Hematopoietic multipotent progenitor cell treated with erythropoietin and hydrocortisone succinate and interleukin-3 and kit ligand, for 15 days (in vitro differentiated cells): Measurements from ENCODE around the gene TNFRSF4.

Experiments used
- DNase-seq: peaks from one replicate; pipeline ENCODE4 v3.0.0-alpha.2; 2015; ENCODE audit warnings: low spot score

The TNFRSF4 gene

DNA sequence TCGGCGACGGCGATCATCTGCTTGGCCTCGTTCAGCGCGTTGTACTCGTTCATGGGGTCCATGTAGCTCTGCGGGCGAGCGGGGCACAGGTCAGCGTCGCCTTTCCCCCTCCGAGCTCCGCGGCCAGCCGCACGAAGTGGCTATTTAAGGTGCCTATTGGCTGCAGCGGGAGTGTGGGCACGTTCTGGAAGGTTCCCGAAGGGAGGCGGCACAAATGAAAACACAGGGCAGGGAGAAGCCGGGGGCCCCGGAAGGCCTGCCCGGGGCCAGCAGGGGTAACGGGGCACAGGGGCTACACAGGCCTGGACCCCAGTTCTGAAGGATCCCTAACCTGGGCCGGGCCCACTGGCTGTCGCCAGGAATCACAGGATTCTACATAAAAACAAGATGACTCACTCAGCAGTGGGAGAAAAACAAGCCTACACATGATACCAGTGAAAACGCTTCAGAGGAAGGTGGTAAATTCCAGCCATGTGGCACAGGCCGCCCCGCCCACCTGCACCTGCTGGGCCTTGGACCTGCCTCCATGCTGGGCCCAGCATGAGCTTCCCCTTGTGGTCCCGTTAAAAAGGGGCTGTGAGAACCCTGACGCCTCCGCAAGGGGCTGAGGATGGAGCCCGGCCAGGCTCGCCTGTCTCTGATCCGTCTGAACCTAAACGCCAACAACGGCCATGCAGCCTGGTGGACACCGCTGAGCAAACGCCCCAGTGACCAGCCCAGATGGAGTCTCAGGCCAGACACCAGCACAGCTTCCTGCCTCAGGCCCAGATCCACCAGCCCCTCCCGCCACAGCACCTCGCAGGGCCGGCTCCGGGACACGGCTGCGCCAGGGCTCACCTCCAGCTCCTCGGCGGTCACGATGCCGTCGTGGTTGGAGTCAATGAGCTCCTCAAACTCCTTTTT lies 3.9 kb upstream of the TNFRSF4 start:
- DNase-seq: no peak

- no peak for DNase-seq
Measured at GRCh38 chr1:1216770-1217620, 3.0 kb upstream of the TNFRSF4 start.

DNA sequence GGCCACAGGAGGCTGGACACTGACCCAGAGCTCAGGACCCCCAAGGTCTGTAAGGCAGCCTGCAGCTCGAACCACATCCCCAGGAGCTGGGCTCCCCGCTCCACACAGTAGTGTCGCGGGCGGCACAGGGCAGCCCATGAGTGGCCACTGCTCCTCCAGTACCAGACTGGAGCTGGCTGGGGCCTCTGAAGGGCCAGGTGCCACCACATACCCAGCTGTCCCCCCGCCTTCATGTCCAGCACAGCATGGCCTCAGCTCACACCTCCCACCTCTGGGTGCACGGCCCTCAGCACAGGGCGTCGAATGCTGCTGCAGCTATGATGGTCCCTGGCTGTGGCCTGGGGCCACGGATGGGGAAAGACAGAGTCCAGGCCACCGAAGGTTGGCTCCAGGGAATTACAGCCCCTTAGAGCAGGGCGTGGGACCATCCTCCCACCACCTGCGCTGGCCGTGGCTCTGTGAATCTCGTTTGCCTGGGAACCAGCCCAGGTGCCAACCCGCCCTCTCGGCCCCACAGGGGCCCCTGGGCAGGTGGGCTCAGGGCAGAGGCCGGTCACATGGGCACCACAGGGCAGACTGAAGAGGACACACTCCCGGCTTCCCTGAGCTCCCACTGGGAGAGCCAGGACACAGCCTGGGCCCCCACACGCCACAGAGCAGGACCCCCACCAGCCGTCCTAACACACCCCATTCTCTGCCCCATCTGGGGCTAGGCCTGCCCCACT lies 2.1 kb upstream of the TNFRSF4 start:
- no peak for DNase-seq

DNA sequence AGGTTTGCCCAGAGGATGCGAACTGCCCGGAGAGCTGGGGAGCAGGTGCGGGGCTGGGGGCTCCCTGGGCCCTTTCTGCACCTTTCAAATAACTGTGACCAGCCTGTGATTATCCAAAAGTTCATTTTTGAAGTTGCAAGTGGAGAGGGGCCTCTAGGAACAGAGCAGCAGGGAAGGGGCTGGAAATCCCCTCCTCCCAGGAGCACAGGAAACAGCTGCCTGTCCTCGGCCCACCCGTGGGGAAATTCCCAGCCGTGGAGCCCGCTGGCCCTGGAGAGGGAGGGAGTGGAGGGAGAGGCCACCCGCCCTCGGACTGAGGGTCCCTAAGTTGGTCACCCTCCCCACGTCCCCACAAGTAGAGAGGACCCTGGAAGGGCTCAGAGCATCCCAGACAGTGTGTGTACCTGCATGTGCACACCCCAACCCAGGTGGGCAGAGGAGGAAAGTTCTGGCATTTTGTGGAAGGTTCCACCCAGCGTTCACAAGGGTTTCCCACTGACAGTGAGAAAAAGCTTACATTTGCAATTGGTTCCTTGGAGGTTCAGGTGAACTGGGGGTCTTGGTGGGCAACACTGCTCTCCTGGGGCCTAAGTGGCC lies 1.2 kb upstream of the TNFRSF4 start:
- no peak for DNase-seq

DNA sequence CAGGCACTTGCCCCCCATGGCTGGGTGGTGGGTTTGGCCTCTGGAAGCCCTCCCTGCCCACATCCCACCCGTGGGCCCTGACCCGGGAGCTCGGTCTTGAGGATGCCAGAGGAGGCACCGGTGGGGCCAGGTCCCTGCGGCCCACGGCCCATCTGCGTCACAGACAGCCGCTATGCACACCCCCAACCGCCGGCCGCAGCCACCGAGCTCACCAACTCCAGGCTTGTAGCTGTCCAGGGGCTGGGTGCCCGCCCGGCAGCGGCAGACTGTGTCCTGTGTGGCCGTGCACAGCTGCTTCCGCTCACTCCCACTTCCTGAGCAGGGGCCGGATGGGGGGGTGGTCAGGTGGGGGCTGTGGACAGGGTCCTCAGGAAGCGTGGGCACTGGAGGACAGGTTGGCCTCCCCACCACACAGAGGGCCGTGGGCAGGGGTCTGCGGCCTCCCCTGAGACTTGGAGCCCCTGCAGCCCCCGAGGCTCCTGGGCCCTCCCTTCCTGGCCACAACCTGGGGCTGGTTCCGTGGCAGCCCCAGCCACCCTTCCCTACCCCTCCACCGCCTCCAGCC lies 1.1 kb downstream of the TNFRSF4 start:
- no peak for DNase-seq

GRCh38 chr1:1211541-1212441 lies 2.2 kb downstream of the TNFRSF4 start:
- no peak for DNase-seq

DNA sequence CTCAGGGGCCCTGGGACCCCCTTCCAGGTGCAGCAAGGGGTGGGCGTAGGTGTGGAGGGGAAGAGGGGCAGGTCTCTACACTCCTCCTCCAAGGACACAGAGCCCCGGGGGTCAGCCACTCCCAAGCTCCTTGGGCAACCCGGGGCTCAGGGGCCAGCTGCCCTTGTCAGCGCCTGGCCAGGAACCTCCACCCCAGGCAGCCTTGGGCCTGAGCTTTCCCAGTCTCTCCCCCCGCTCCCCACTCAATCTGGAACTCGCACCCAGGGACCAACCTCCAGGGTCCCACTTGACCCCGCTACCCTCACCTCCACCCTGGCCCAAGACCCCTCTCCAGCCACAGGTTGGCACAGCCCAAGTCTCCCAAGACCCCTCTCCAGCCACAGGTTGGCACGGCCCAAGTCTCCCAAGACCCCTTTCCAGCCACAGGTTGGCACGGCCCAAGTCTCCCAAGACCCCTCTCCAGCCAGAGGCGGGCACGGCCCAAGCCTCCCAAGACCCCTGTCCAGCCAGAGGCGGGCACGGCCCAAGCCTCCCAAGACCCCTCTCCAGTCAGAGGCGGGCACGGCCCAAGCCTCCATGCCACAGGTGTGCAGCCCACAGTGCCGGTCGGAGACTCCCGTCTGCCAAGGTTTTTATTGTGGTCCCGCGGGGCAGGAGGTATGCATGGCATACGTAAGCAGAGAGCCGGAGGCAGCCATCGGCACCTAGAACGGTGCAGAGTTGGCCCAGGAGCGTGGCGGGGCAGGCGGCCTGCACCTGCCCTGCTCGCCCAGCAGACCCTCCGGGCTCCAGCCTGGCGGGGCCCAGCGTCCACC lies 3.0 kb downstream of the TNFRSF4 start:
- no peak for DNase-seq

GRCh38 chr1:1208713-1209433 lies 5.1 kb downstream of the TNFRSF4 start:
- no peak for DNase-seq

DNA sequence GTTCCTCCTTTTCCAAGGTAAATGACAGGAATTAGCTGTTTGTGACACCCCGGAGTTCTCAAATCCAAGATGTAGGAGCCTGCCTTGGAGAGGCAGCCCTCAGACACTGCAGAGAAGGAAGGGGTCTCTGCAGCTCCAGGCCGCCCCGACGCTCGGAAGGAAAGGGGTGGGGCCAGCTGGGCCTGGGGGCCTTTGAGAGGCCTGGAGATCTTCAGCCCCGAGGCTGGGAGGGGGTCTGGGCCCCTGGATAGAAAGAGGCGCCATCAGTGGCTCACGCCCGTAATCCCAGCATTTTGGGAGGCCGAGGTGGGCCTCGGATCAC lies 6.4 kb downstream of the TNFRSF4 start:
- DNase-seq: no peak

DNA sequence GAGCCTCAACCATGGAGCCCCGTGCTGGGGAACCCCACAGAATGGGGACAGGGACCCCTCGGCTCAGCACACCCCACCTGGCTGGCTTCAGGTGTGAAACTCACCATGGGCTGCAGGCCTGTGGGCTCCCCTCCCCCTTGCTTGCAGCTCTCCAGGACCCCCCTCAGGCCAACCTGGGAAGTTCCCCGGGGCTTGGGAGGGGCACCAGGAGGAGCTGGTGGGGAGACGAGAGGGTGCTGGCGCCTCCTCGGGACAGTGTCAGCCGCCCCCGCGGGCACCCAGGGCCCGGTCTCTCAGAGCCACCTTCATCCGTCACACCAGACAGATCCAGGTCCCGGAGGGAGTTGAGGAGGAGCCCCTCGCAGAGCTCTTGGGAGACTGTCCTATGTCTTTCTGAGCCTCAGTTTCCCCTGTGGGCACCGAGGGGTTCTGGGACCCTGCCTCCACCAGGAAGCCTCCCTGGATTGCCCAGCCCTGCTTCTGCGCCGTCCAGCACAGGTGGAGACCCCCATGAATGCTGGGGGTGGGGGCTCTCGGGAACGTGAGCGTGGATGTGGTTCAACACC lies 6.9 kb downstream of the TNFRSF4 start:
- DNase-seq: no peak

GRCh38 chr1:1206376-1206965 lies 7.5 kb downstream of the TNFRSF4 start, which contains the start of gene TNFRSF18:
Gene TNFRSF18, minus strand, starts transcription at chr1:1206592. Its CDS starts 21 bp downstream, at chr1:1206571.
- no peak for DNase-seq

DNA sequence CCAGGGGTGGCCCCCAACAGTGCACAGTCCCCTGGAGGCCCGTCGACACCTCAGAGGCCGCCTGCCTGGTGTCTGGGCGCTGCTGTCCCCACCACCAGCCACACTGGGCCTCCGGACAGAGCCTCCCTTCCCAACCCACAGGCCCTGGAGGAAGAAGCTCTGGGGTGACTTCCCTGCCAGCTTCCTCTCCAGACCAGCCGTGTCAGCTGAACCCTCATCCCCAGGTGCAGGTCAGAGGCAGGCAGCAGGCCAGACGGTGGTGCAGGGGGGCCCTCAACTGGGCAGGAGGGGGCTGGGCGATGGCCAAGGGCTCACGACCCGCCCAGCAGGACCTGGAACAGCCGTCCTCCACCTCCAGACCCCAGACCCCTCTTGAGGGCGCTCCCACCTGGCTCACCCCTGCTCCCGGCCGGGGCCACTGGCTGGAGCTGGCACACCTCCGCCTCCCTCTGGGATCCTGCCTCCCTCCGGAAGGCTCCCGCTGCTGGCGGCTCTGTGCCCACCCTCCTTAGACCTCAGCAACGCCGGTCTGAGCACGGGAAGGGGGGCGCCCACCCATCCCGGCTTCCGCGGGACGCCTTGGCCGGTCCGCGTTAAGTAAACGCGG lies 8.1 kb downstream of the TNFRSF4 start:
- DNase-seq: no peak

- no peak for DNase-seq
Measured at GRCh38 chr1:1204998-1205768, 8.8 kb downstream of the TNFRSF4 start.

- no peak for DNase-seq
Measured at GRCh38 chr1:1204425-1204920, 9.5 kb downstream of the TNFRSF4 start.

- DNase-seq: no peak
Measured at GRCh38 chr1:1203561-1204424, 10.2 kb downstream of the TNFRSF4 start.
